Stomach (tissue), 9 donors: ENCODE results near the gene ZNF503. TPM values are rescaled to one million over a fixed set of nuclear protein-coding genes. Genes with fewer than 3 reads are reported as not detected.

Experiments
- DNase-seq, 2 donors: peaks; one replicate each; pipeline versions ENCODE4 v3.0.0 to v3.0.0-alpha.2; 2013 to 2019
- H3K27ac ChIP-seq, 5 donors: fragments of 200-600 bp in 4 of 5; sonication (generic) in 4 of 5; one replicate each; pipeline ENCODE4 v1.5.1; 2013 to 2019; ENCODE audit warnings: mild to moderate bottlenecking in 1 of 5, moderate library complexity in 1 of 5
- H3K27me3 ChIP-seq, 3 donors: fragments of 200-600 bp; sonication (generic); one replicate each; pipeline ENCODE4 v1.5.1; 2017 to 2019; ENCODE audit warnings: mixed run types in 1 of 3
- H3K36me3 ChIP-seq, 4 donors: fragments of 200-600 bp; sonication (generic); 1 replicate in 3 of 4; 2 replicates in 1 of 4; pipeline ENCODE4 v1.5.1; 2016 to 2019
- H3K4me1 ChIP-seq, 4 donors: fragments of 200-600 bp; sonication (generic); one replicate each; pipeline ENCODE4 v1.5.1; 2016 to 2019
- H3K4me3 ChIP-seq, 4 donors: fragments of 200-600 bp; sonication (generic) in 3 of 4; one replicate each; pipeline ENCODE4 v1.5.1; 2016 to 2019; ENCODE audit warnings: mild to moderate bottlenecking in 1 of 4
- H3K9me3 ChIP-seq, 4 donors: fragments of 200-600 bp; sonication (generic); one replicate each; pipeline ENCODE4 v1.5.1; 2016 to 2019
- CTCF ChIP-seq, 7 experiments: fragments of 450-650 bp in 4 of 7; fragments of 200-600 bp in 3 of 7; sonication (generic) in 3 of 7; IDR thresholded peaks; one replicate each; pipeline ENCODE4 v1.5.1; 2016 to 2019; ENCODE audit warnings: antibody characterized with exemption in 7 of 7, control low read depth in 2 of 7, mild to moderate bottlenecking in 1 of 7
- EP300 ChIP-seq: sonication (generic); formaldehyde crosslinking; IDR thresholded peaks from one replicate; pipeline ENCODE4 v1.6.1; 2017; ENCODE audit warnings: antibody characterized with exemption
- POLR2A ChIP-seq, 4 donors: fragments of 450-650 bp; IDR thresholded peaks; one replicate each; pipeline ENCODE4 v1.6.1; 2016; ENCODE audit warnings: antibody characterized with exemption in 4 of 4, control low read depth in 2 of 4, mild to moderate bottlenecking in 1 of 4, moderate library complexity in 1 of 4
- POLR2AphosphoS5 ChIP-seq, 3 donors: sonication (generic); formaldehyde crosslinking; IDR thresholded peaks; one replicate each; pipeline ENCODE4 v1.6.1; 2016; ENCODE audit warnings: antibody characterized with exemption in 3 of 3
- WGBS, 5 donors: extraction: QIAGEN DNeasy Blood & Tissue Kit in 3 of 5; methylation state at CpG; one replicate each; pipeline versions ENCODE4 v1.1.5 to v1.1.7; 2013 to 2018; 5-methylcytosine and 5-hydroxymethylcytosine counted together
- intact Hi-C: fragments of 100-400 bp; cut with DNase I; formaldehyde crosslinking; loops from one replicate; pipeline ENCODE4 v1.15.1; 2023; ENCODE audit warnings: low total_unique reads
- polyA plus RNA-seq, 3 donors: library from polyadenylated mRNA; stranded (reverse); fragments of 200-250 nt; gene quantifications; one replicate each; pipeline ENCODE4 v1.2.3, GENCODE V29; 2013
- total RNA-seq, 5 donors: library from RNA; depleted of rRNA; stranded (reverse); fragments of >200 nt; gene quantifications; one replicate each; pipeline versions ENCODE4 v1.1.0 to v1.2.3, GENCODE V29; 2014 to 2016
- donor health status: healthy with polysubstance abuse.
- donor health status: Bipolar disorder and iron deficiency.
- donor health status: healthy.

ZNF503 gene
- total and polyA plus RNA-seq, 8 donors = 3.5 to 24.1 (median 10.8) TPM

- H3K9me3 ChIP-seq = no peaks in the 10 kb centered on the region
- TF ChIP-seq POLR2A (IDR thresholded peaks at IDR 0.05) = no peak
- no peak for TF ChIP-seq POLR2AphosphoS5 (IDR thresholded peaks at IDR 0.05)
- no peak for TF ChIP-seq CTCF (IDR thresholded peaks at IDR 0.05)
- TF ChIP-seq EP300 = no peak
- intact Hi-C loops = loop anchor here (10.0 kb wide), 1 partner anchor 639 kb away; no protein-coding TSS in a partner anchor
- H3K27ac ChIP-seq = peak overlapping the region; percentile 82 to 99 (median 95)
- H3K36me3 ChIP-seq = peaks cover 6 to 27% (median 14%) of the 10 kb centered on the region in 4 donors
- DNase-seq = peak in 1 of 2 donors; percentile 67
- H3K4me3 ChIP-seq = peak overlapping the region; percentile 75 to 98 (median 87)
- peaks cover 0 to 27% (median 0%) of the 10 kb centered on the region in 3 donors for H3K27me3 ChIP-seq
- 11 to 31% (median 13%) methylated on average over 39 to 65 of the region's 65 CpGs for WGBS, 5 donors
- peaks cover 5 to 39% (median 33%) of the 10 kb centered on the region in 4 donors for H3K4me1 ChIP-seq
These were observed 5.5 kb downstream of the ZNF503 start for GRCh38 chr10:75395932-75396630.

- intact Hi-C loops = loop anchor here (10.0 kb wide), 1 partner anchor 640 kb away; no protein-coding TSS in a partner anchor
- DNase-seq = peak; percentile 54 to 91
- peaks cover 6 to 27% (median 14%) of the 10 kb centered on the region in 4 donors for H3K36me3 ChIP-seq
- H3K27me3 ChIP-seq = peaks cover 0 to 27% (median 0%) of the 10 kb centered on the region in 3 donors
- peak overlapping the region; percentile 75 to 98 (median 87) for H3K4me3 ChIP-seq
- TF ChIP-seq CTCF (IDR thresholded peaks at IDR 0.05) = peak in 5 of 7 experiments; percentile 57 to 97 (median 95)
- no peak for TF ChIP-seq EP300
- peak in 1 of 3 donors; percentile 25 for TF ChIP-seq POLR2AphosphoS5 (IDR thresholded peaks at IDR 0.05)
- TF ChIP-seq POLR2A (IDR thresholded peaks at IDR 0.05) = no peak
- peaks cover 5 to 38% (median 33%) of the 10 kb centered on the region in 4 donors for H3K4me1 ChIP-seq
- H3K9me3 ChIP-seq = no peaks in the 10 kb centered on the region
- H3K27ac ChIP-seq = peak overlapping the region; percentile 82 to 99 (median 95)
- WGBS, 5 donors = 13 to 36% (median 19%) methylated on average over 35 to 64 of the region's 64 CpGs
These were observed 6.3 kb downstream of the ZNF503 start for GRCh38 chr10:75395066-75395931.

GRCh38 chr10:75394221-75394620 is 7.3 kb downstream of the ZNF503 start:
- TF ChIP-seq EP300 = no peak
- TF ChIP-seq POLR2A (IDR thresholded peaks at IDR 0.05) = no peak
- no peak for TF ChIP-seq CTCF (IDR thresholded peaks at IDR 0.05)
- TF ChIP-seq POLR2AphosphoS5 (IDR thresholded peaks at IDR 0.05) = no peak
- Histone ChIP-seq H3K36me3 (peaks cover 1 to 18% (median 9%) of the 10 kb centered on the region in 4 donors), H3K4me3 (no peak overlapping the region), H3K27me3 (peaks cover 0 to 27% (median 0%) of the 10 kb centered on the region in 3 donors), H3K9me3 (no peaks in the 10 kb centered on the region), H3K4me1 (peaks cover 5 to 31% (median 28%) of the 10 kb centered on the region in 4 donors), H3K27ac (peak overlapping the region in 1 of 5 donors; percentile 99)
- DNase-seq = peak in 1 of 2 donors; percentile 13
- intact Hi-C loops = loop anchor here (10.0 kb wide), 1 partner anchor 641 kb away; no protein-coding TSS in a partner anchor
- 89 to 94% (median 93%) methylated on average over 7 of the region's 7 CpGs for WGBS, 5 donors

GRCh38 chr10:75392744-75393143 is 8.8 kb downstream of the ZNF503 start:
- H3K4me3 ChIP-seq = no peak overlapping the region
- no peaks in the 10 kb centered on the region for H3K9me3 ChIP-seq
- H3K27me3 ChIP-seq = peaks cover 0 to 27% (median 0%) of the 10 kb centered on the region in 3 donors
- TF ChIP-seq CTCF (IDR thresholded peaks at IDR 0.05) = no peak
- TF ChIP-seq POLR2AphosphoS5 (IDR thresholded peaks at IDR 0.05) = no peak
- TF ChIP-seq EP300 = no peak
- TF ChIP-seq POLR2A (IDR thresholded peaks at IDR 0.05) = no peak
- intact Hi-C loops = loop anchor here (10.0 kb wide), 1 partner anchor 642 kb away; no protein-coding TSS in a partner anchor
- DNase-seq = no peak
- H3K36me3 ChIP-seq = peaks cover 0 to 9% (median 2%) of the 10 kb centered on the region in 4 donors
- no peak overlapping the region for H3K27ac ChIP-seq
- H3K4me1 ChIP-seq = peaks cover 5 to 29% (median 24%) of the 10 kb centered on the region in 4 donors
